ENCODE data around the gene STK4. TPM values are rescaled to one million over a fixed set of nuclear protein-coding genes. Genes with fewer than 3 reads are reported as not detected.
A peak's percentile ranks its signal among the peaks of the same experiment; 100 is the strongest.
"Not testable (repeated sequence)": the region's sequence is repeated elsewhere in the genome, so short reads cannot be mapped to it uniquely, and the experiment has no call there.

Gene STK4
- total RNA-seq, 2 donors from 2014 or later, result 157 to 264 TPM

DNA sequence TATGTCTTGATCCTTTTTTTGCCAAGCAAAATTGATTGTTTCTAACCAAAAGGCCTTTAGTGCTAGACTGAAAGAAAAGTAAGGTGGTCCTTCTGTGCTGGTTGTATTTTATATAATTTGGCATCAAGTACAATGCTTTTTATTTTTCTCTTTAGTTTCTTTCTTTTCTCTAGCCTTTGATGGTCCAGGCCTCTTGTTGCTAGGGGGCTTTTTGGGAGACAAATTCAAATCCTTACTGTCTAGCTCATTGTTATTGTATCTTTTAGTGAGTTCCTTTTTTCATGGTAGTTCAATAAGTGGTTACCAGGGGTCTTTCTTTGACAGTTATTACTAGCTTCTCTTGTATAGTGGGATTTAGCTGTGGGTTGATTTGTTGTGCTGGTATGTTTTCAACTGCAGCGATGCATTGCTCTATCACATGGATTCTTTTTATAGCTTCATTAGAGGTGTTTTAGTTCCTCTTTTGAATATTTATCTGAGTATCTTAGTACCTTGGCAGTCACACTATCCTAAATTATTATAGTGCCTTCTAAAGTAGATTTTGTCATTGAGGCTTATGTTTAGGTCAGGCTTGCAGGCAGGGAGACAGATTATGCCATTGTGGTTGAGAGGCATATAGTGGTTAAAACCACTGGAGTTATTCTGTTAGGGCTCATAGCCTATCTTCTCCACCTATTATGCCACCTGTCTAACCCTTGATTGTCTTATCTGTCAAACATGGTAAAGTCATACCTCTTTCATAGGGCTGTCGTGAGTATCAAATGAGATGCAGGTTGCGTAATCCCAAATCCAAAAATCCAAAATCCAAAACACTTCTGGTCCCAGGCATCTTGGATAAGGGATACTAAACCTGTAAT, 85.1 kb downstream of the STK4 start:
- ATAC-seq (peak in 1 of 2 donors; percentile 26), DNase-seq (ENCODE audit: low spot score) (no peak)
- H3K4me3 Mint-ChIP-seq, result peak overlapping the region; percentile 63
- H3K36me3 Mint-ChIP-seq, result peaks cover 7% of the 10 kb centered on the region
- H3K27me3 Mint-ChIP-seq, result no peaks in the 10 kb centered on the region
- H3K9me3 Mint-ChIP-seq, result no peaks in the 10 kb centered on the region
- peak overlapping the region; percentile 69 to 87 for H3K27ac Mint-ChIP-seq
- H3K4me1 Mint-ChIP-seq (ENCODE audit: low read depth in 2 of 2), result peaks cover 76 to 86% of the 10 kb centered on the region in 2 donors

DNA sequence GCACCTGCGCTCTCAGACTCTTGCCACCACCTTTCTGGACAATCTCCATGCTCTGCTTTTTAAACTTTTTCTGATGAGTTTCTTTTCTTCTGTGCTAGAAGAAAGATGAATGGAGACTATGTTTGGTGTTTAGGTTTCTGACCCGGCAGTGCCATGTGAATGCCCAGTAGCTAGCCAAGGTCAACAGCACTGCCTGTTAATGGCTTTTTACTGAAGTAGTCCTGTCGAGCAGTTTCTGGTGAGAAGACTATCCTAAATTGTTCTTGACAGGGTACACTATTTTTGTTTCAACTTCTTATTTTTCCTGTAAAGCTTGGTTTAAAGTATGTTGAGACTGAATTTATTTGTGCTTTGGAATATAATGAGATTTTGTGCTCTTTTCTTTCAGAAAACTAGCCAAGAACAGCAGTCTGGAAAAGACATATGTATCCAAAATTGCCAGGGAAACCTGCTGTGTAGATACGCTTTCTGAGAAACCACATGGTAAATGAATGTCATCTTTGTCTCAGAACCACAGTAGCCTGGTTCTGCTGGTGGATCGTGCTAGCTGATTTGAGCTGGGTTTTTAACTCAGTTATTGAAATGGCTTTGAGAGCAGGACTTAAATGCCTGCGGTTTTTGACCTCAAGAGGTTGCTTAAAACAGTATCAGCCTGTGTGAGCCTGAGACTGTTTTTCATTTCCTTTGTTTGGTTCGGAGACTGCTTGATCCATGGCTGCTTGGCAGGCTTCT, 86.6 kb downstream of the STK4 start:
- H3K9me3 Mint-ChIP-seq, result no peaks in the 10 kb centered on the region
- H3K27ac Mint-ChIP-seq, result peak overlapping the region; percentile 69 to 87
- ATAC-seq (peak; percentile 78 to 86), DNase-seq (ENCODE audit: low spot score) (no peak)
- H3K36me3 Mint-ChIP-seq, result peaks cover 13% of the 10 kb centered on the region
- no peaks in the 10 kb centered on the region for H3K27me3 Mint-ChIP-seq
- H3K4me3 Mint-ChIP-seq, result peak overlapping the region; percentile 63
- peaks cover 82 to 84% of the 10 kb centered on the region in 2 donors for H3K4me1 Mint-ChIP-seq (ENCODE audit: low read depth in 2 of 2)

- Mint-ChIP-seq H3K27ac (peak overlapping the region; percentile 69 to 87), H3K4me3 (peak overlapping the region; percentile 63), H3K9me3 (no peaks in the 10 kb centered on the region), H3K36me3 (peaks cover 13% of the 10 kb centered on the region), H3K27me3 (no peaks in the 10 kb centered on the region), H3K4me1 (ENCODE audit: low read depth in 2 of 2) (peaks cover 83 to 84% of the 10 kb centered on the region in 2 donors)
- ATAC-seq (peak in 1 of 2 donors; percentile 43), DNase-seq (ENCODE audit: low spot score) (no peak)
These were observed 87.4 kb downstream of the STK4 start for GRCh38 chr20:45053430-45054351.

DNA sequence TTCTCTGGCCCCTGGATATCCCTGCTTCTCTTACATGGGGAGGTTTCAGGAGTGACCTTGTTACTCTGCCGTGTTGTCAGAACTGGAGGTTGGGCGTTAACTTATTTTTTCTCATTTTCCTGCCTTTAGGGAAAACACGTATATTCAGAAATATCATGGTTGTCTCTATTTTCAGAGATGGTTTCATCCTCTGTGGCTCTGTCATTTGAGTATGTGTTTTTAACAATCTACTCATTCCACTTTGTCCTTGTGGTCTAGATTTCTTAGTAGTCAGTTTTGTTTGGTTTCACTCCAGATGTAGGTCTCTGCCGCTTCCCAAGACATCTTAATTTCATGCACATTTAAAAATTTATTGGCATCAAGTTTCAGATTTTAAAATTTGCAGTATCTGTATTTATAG, 88.7 kb downstream of the STK4 start:
- Mint-ChIP-seq H3K9me3 (no peaks in the 10 kb centered on the region), H3K4me1 (ENCODE audit: low read depth in 2 of 2) (peaks cover 79 to 80% of the 10 kb centered on the region in 2 donors), H3K4me3 (peak overlapping the region; percentile 8), H3K36me3 (peaks cover 18% of the 10 kb centered on the region), H3K27me3 (no peaks in the 10 kb centered on the region), H3K27ac (peak overlapping the region; percentile 69 to 87)
- DNase-seq (ENCODE audit: low spot score) (no peak), ATAC-seq (peak; percentile 54 to 56)

GRCh38 chr20:45056473-45057173, 90.3 kb downstream of the STK4 start:
- Mint-ChIP-seq H3K27ac (peak overlapping the region; percentile 69 to 87), H3K4me1 (ENCODE audit: low read depth in 2 of 2) (peaks cover 83 to 86% of the 10 kb centered on the region in 2 donors), H3K9me3 (no peaks in the 10 kb centered on the region), H3K27me3 (no peaks in the 10 kb centered on the region), H3K4me3 (no peak overlapping the region), H3K36me3 (peaks cover 18% of the 10 kb centered on the region)
- ATAC-seq, result no peak
- DNase-seq (ENCODE audit: low spot score), result no peak

- Mint-ChIP-seq H3K27ac (peak overlapping the region; percentile 69 to 87), H3K4me3 (peak overlapping the region; percentile 65), H3K36me3 (peaks cover 20% of the 10 kb centered on the region)
These were observed 92.0 kb downstream of the STK4 start for GRCh38 chr20:45058168-45058850.

DNA sequence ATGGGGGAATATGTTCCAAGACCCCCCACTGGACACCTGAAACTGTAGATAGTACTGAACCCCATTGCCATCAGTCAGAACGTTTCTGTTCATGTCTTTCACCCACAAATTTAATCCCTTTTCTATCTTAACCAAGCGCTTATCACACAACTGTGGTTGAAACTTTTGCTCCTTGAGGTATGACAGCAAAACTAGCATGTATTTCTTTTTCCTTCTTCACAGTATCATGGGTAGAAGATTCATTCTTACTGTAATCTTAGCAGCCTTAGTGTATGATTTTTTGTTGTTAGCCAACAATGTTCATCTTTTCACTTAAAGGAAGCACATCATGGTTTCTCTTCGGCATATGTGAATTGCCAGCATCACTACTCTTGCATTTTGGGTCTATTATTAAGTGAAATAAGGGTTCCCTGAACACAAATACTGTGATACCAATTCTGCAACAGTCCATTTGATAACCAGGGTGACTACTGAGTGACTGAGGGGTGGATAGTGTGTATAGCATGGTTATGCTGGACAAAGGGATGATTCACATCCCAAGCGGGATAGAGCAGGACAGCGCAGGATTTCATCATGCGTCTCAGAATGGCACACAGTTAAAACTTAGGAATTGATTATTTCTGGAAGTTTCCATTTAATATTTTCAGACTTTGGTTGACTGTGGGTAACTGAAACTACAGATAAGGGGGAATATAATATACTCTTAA, 92.9 kb downstream of the STK4 start:
- Mint-ChIP-seq H3K27me3 (no peaks in the 10 kb centered on the region), H3K4me1 (ENCODE audit: low read depth in 2 of 2) (peaks cover 71 to 72% of the 10 kb centered on the region in 2 donors), H3K4me3 (peak overlapping the region; percentile 65), H3K36me3 (peaks cover 24% of the 10 kb centered on the region), H3K27ac (peak overlapping the region; percentile 69 to 87), H3K9me3 (no peaks in the 10 kb centered on the region)
- ATAC-seq (peak; percentile 48 to 70), DNase-seq (ENCODE audit: low spot score) (no peak)

More at GRCh38 chr20:45058168-45058850, 92.0 kb downstream of the STK4 start:
- peaks cover 75 to 76% of the 10 kb centered on the region in 2 donors for H3K4me1 Mint-ChIP-seq (ENCODE audit: low read depth in 2 of 2)
- DNase-seq (ENCODE audit: low spot score) (no peak), ATAC-seq (no peak)
- H3K9me3 Mint-ChIP-seq, result no peaks in the 10 kb centered on the region
- no peaks in the 10 kb centered on the region for H3K27me3 Mint-ChIP-seq

- H3K27ac Mint-ChIP-seq, result peak overlapping the region; percentile 27 to 92
- peaks cover 30% of the 10 kb centered on the region for H3K36me3 Mint-ChIP-seq
- peaks cover 73 to 76% of the 10 kb centered on the region in 2 donors for H3K4me1 Mint-ChIP-seq (ENCODE audit: low read depth in 2 of 2)
- no peaks in the 10 kb centered on the region for H3K9me3 Mint-ChIP-seq
- H3K4me3 Mint-ChIP-seq, result no peak overlapping the region
- H3K27me3 Mint-ChIP-seq, result no peaks in the 10 kb centered on the region
- DNase-seq (ENCODE audit: low spot score) (no peak), ATAC-seq (no peak)
These were observed 94.0 kb downstream of the STK4 start for GRCh38 chr20:45060294-45060693.

- DNase-seq (ENCODE audit: low spot score) (no peak), ATAC-seq (peak in 1 of 2 donors; percentile 65)
- H3K27me3 Mint-ChIP-seq, result no peaks in the 10 kb centered on the region
- H3K9me3 Mint-ChIP-seq, result no peaks in the 10 kb centered on the region
- peaks cover 26% of the 10 kb centered on the region for H3K36me3 Mint-ChIP-seq
- H3K4me1 Mint-ChIP-seq (ENCODE audit: low read depth in 2 of 2), result peaks cover 68 to 73% of the 10 kb centered on the region in 2 donors
- H3K27ac Mint-ChIP-seq, result peak overlapping the region; percentile 38 to 92
- H3K4me3 Mint-ChIP-seq, result no peak overlapping the region
These were observed 94.9 kb downstream of the STK4 start for GRCh38 chr20:45061244-45061643.

- H3K4me1 Mint-ChIP-seq (ENCODE audit: low read depth in 2 of 2), result peaks cover 67 to 72% of the 10 kb centered on the region in 2 donors
- not testable (repeated sequence) for H3K27me3 Mint-ChIP-seq
- H3K36me3 Mint-ChIP-seq, result peaks cover 29% of the 10 kb centered on the region
These were observed 96.8 kb downstream of the STK4 start for GRCh38 chr20:45063107-45063506.

DNA sequence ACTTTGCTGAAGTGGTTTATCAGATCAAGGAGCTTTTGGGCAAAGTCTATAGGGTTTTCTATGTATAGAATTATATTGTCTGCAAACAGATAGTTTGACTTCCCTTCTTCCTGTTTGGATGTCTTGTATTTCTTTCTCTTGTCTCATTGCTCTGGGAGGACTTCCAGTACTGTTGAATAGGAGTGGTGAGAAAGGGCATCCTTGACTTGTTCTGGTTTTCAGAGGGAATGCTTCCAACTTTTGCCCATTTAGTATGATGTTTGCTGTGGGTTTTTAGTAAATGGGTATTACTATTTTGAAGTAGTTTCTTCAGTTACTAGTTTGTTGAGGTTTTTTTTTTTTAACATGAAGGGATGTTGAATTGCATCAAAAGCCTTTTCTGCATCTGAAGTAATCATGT, 98.5 kb downstream of the STK4 start:
- Mint-ChIP-seq H3K4me1 (ENCODE audit: low read depth in 2 of 2) (peaks cover 67 to 72% of the 10 kb centered on the region in 2 donors), H3K36me3 (peaks cover 32% of the 10 kb centered on the region), H3K27ac (peak overlapping the region; percentile 49 to 77), H3K27me3 (no peaks in the 10 kb centered on the region), H3K9me3 (no peaks in the 10 kb centered on the region), H3K4me3 (peak overlapping the region; percentile 3)
- DNase-seq (ENCODE audit: low spot score) (no peak), ATAC-seq (no peak)

More at GRCh38 chr20:45063107-45063506, 96.8 kb downstream of the STK4 start:
- H3K9me3 Mint-ChIP-seq; ATAC-seq; DNase-seq (ENCODE audit: low spot score): not testable (repeated sequence)
- Mint-ChIP-seq H3K27ac (peak overlapping the region; percentile 62 to 77), H3K4me3 (peak overlapping the region; percentile 23)

DNA sequence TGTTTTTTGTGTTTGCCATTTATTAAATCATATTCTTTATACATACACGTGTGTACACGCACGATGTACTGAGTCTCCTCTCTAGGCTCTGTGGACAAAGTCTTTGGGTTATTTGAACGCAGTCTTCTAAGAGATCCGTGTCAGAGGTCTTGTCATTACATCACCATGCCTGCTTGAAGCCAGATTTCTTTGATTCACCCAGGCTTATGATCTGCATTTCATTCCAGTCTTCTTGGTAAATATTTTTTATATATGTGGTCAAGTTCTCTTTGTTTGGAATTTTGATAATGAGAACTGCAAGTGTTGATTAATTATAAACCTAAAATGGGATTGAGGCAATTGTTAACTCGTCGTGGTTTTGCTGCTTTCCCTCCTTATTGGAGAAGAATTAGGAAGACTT, 100.1 kb downstream of the STK4 start:
- Mint-ChIP-seq H3K27ac (peak overlapping the region; percentile 17 to 69), H3K36me3 (peaks cover 38% of the 10 kb centered on the region), H3K27me3 (no peaks in the 10 kb centered on the region), H3K9me3 (no peaks in the 10 kb centered on the region), H3K4me3 (no peak overlapping the region), H3K4me1 (ENCODE audit: low read depth in 2 of 2) (peaks cover 71 to 75% of the 10 kb centered on the region in 2 donors)
- ATAC-seq, result no peak
- no peak for DNase-seq (ENCODE audit: low spot score)

Measured in natural killer cell treated with Interleukin-12 subunit alpha and Interleukin-12 subunit beta and Interleukin-15 and Interleukin-18, amount 100 ng/mL, for 72 hours (primary cell).